Measurements from ENCODE around the gene CHCHD4.
"Not testable (repeated sequence)": the region's sequence is repeated elsewhere in the genome, so short reads cannot be mapped to it uniquely, and the experiment has no call there.

Gene CHCHD4

DNA sequence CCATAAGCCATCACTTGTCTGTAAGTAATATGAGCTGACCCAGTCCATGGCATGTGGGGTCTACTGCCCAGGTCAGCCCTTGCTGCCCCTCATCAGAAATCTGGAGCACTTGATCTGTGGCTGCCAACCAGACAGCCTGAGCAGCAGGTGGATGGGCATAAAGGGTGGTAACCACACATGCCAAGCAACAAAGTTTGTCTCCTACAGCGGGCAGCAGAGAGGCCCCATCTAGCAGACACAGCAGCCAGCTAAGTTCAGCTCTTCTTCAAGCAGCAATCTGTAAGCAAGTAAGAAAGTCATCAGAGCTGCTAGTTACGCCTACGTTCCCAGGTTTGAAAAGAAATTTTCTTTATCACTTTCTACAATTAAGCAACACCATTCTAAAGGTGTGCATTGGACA is 27.9 kb downstream of the CHCHD4 start:
- DNase-seq (ENCODE audit: low read depth) = no peak
- no peak overlapping the region for H3K4me3 ChIP-seq (ENCODE audit: control insufficient read depth, low read depth, low read length)
- TF ChIP-seq, protein P1, sequence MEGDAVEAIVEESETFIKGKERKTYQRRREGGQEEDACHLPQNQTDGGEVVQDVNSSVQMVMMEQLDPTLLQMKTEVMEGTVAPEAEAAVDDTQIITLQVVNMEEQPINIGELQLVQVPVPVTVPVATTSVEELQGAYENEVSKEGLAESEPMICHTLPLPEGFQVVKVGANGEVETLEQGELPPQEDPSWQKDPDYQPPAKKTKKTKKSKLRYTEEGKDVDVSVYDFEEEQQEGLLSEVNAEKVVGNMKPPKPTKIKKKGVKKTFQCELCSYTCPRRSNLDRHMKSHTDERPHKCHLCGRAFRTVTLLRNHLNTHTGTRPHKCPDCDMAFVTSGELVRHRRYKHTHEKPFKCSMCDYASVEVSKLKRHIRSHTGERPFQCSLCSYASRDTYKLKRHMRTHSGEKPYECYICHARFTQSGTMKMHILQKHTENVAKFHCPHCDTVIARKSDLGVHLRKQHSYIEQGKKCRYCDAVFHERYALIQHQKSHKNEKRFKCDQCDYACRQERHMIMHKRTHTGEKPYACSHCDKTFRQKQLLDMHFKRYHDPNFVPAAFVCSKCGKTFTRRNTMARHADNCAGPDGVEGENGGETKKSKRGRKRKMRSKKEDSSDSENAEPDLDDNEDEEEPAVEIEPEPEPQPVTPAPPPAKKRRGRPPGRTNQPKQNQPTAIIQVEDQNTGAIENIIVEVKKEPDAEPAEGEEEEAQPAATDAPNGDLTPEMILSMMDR (IDR thresholded peaks at IDR 0.05; ENCODE audit: control insufficient read depth, insufficient read depth, low read depth, low read length, missing control alignments) = no peak

DNA sequence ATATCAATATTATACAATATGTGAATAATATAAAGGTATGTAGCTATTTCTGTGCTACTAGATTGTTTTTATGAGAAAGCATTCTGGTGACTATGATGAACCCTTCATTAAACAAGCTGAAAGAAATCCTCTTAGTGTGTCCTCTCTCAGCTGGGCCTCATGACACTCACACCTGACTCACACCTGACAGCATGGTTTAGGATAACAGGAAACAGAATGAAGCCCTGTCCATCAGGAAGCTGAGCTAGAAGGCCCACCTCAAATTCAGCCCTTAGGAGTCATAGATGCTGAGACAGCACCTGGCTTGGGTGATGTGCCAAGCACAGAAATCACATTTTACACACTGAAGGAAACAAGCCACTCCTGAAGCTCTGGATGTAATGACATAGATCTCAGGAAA is 30.8 kb downstream of the CHCHD4 start:
- no peak overlapping the region for H3K4me3 ChIP-seq (ENCODE audit: control insufficient read depth, low read depth, low read length)
- TF ChIP-seq, protein P1 (IDR thresholded peaks at IDR 0.05; ENCODE audit: control insufficient read depth, insufficient read depth, low read depth, low read length, missing control alignments) = no peak
- DNase-seq (ENCODE audit: low read depth) = no peak

DNA sequence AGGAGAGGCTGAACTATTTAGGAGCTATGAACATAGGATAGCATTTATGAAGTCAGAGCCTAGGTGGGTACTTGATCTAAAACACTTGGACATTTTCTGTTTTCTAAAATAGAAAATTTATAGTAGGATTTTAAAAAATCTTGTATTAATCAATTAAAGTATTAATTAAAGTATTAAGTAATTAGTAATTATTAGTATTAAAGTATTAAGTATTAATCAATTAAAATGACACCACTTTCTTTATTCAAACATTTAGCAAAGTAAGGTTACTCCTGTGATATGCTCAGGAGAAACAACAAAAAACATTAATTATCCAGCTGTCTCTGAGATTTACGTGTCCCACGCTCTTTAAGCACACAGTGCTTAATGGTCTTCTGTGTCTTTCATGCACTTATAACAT is 32.2 kb downstream of the CHCHD4 start:
- no peak overlapping the region for H3K4me3 ChIP-seq (ENCODE audit: control insufficient read depth, low read depth, low read length)
- TF ChIP-seq, protein P1 (IDR thresholded peaks at IDR 0.05; ENCODE audit: control insufficient read depth, insufficient read depth, low read depth, low read length, missing control alignments) = no peak
- DNase-seq (ENCODE audit: low read depth) = no peak

DNA sequence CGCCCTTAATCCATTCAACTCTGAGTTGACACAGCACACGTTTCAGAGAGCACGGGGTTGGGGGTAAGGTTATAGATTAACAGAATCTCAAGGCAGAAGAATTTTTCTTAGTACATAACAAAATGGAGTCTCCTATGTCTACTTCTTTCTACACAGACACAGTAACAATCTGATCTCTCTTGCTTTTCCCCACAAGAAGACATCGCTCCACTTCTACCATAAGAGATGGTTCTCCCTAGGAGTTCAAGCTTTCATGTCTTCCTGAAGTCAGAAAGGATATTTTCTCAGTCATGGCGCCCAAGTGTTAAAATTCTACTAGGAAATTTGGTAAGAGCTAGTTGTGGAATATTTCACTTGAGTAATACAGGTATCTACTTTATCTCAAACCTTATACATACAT is 32.7 kb downstream of the CHCHD4 start:
- not testable (repeated sequence) for H3K4me3 ChIP-seq (ENCODE audit: control insufficient read depth, low read depth, low read length); DNase-seq (ENCODE audit: low read depth)

DNA sequence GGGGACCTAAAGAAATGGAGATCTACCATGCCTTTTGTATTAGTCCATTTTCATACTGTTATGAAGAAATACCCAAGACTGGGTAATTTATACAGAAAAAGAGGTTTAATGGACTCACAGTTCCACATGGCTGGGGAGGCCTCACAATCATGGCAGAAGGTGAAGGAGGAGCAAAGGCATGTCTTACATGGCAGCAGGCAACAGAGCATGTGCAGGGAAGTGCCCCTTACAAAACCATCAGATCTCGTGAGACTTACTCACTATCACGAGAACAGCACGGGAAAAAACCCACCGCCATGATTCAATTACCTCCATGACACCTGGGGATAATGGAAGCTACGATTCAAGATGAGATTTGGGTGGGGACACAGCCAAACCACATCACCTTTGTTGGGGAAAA is 37.2 kb downstream of the CHCHD4 start:
- H3K4me3 ChIP-seq (ENCODE audit: control insufficient read depth, low read depth, low read length); DNase-seq (ENCODE audit: low read depth): not testable (repeated sequence)

DNA sequence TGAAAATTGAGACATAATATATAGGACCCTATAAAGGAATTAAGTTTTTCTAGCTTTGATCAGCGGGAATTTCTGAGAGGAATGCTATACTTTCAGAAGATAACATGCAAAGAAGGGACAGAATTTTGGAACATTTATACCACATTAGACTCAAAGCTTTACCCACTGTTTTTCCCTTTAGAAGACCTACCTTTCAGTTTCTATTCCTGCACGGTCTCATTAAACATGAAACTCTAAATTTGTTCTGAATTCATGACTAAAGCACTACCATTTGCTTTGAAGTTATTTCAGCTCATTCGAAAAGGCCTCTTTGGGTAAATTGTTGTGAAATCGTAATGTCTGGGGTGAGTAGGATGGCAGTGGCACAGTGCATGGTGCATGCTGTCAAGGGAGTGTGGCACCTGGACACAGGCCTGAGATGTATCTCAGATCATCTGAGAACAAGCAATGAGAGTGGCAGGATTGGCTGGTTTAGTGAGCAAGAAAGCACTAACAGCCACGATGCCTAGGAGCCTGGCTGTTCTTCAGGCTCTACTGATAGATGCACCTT is 42.5 kb downstream of the CHCHD4 start:
- no peak for DNase-seq (ENCODE audit: low read depth)
- TF ChIP-seq, protein P1 (IDR thresholded peaks at IDR 0.05; ENCODE audit: control insufficient read depth, insufficient read depth, low read depth, low read length, missing control alignments) = no peak
- no peak overlapping the region for H3K4me3 ChIP-seq (ENCODE audit: control insufficient read depth, low read depth, low read length)

DNA sequence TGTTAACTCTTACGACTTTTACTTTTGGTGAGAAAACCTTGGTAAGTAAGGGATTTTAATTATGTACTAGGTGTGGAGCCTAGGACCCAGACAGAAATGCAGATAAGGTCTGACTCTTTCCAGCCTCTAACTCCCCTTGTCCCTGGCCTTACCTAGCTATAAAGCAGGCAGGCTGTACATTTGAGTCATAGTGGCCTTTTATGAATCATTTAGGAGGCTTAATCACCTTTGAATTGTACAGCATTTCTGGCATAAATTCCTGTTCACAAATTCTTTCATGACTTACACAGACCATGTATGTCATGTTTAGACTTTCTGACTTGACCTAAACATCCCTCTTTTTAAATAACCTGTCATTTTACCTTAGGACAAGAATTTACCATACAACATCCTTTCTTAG is 47.4 kb downstream of the CHCHD4 start:
- TF ChIP-seq, protein P1 (IDR thresholded peaks at IDR 0.05; ENCODE audit: control insufficient read depth, insufficient read depth, low read depth, low read length, missing control alignments) = no peak
- DNase-seq (ENCODE audit: low read depth) = no peak
- no peak overlapping the region for H3K4me3 ChIP-seq (ENCODE audit: control insufficient read depth, low read depth, low read length)

DNA sequence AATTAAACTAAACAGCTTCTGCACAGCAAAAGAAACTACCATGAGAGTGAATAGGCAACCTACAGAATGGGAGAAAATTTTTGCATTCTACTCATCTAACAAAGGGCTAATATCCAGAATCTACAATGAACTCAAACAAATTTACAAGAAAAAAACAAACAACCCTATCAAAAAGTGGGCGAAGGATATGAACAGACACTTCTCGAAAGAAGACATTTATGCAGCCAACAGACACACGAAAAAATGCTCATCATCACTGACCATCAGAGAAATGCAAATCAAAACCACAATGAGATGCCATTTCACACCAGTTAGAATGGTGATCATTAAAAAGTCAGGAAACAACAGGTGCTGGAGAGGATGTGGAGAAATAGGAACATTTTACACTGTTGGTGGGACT is 49.4 kb downstream of the CHCHD4 start:
- H3K4me3 ChIP-seq (ENCODE audit: control insufficient read depth, low read depth, low read length); DNase-seq (ENCODE audit: low read depth): not testable (repeated sequence)

Measured in AG09309 (cell line).